NCI-H2081 treated with DMSO at 0.1 percent for 48 hours (cell line): ENCODE data around the gene ERCC8.
"Not testable (repeated sequence)": the region's sequence is repeated elsewhere in the genome, so short reads cannot be mapped to it uniquely, and the experiment has no call there.

Experiments used
- DNase-seq: peaks from one replicate; lab custom pipeline; 2025; lab: John Stamatoyannopoulos, UW

The ERCC8 gene

DNA sequence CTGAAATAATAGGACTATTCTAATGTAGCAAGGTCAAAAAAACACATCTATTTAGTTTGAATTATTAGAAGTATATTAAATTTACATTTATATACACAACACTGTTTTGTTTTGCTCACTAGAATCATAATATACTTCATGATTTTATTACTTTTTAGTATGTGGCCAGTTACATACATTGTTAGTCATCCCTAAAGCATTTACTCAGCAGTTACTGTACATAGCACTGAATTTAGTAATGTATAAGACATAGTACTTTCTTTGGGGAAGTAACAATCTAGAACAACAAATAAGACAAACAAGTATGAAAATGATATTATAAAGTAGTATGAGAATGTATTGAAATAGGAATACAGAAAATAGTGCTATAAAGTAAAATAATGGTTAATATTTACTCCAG, 28.2 kb downstream of the ERCC8 start:
- no peak for DNase-seq

DNA sequence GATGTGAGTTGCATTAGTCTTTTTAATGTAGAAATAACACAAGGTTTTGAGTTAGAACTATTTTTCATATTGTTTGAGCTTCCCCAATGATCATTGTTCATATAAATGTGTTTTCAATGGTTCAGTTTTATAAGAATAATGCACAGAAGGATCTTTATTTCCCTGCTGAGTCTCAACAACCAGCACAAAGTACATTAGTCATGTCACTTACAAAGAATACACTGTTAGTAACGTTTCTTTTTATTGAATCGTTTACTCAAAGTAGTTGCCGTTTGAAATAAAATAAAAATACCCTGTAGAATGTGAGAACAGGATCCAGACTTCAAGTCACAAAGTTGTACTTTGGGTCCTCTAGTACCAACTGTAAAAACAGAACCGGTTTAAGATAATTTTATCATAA, 41.5 kb downstream of the ERCC8 start:
- no peak for DNase-seq

DNA sequence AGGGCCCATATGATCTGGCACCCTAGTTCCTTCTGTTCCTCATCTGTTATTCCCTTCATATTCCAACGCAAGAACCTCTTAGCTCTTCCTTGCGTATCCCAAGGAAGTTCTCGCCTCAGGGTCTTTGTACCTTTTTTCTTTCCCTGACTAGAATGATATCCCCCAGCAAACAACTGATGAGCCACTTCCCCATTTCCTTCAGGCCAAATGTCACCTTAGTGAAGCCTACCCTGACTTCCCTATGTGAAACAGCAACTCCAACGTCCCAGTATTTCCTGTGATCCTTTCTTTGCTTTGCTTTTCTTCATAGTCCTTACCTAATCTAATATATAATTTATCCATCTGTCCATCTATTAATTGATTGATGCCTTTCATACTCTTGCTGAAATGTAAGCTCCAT, 47.9 kb downstream of the ERCC8 start:
- DNase-seq = no peak

DNA sequence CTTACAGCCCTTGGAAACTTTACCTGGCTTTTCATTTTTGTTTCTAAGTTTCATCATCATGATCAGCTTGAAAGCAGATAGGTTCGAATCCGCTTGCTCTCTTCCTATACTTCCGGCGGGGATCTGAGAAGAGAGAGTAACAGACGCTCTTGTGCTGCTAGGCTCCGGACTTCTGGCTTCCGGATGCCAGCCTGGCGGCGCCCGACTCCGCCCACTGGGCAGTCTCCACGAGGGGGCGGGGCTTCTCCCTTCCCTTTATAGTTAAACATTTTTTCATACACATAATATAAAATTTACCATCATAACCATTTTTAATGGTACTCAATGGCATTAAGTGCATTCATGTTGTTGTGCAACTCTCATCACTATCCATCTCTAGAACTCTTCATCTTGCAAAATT, 51.3 kb downstream of the ERCC8 start:
- DNase-seq = no peak

DNA sequence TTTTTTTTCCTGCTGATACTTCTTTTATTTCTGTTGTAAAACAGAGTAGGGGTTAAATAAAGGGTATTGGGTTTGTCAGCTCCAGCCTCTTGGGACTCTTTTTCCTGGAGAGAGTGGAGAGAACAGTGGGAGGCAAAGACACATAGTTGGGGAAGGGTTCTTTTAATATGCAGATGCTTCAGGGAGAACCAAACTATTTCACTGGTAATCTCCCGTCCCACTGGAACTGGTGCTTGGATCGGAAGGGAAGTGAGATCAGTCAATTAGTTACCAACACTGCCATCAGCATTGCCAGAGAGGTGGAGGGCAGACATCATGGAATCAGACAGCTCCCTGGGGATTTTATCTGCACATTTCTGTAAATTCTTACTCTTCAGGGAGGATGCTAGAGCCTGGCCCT, 53.2 kb downstream of the ERCC8 start:
- DNase-seq = no peak

DNA sequence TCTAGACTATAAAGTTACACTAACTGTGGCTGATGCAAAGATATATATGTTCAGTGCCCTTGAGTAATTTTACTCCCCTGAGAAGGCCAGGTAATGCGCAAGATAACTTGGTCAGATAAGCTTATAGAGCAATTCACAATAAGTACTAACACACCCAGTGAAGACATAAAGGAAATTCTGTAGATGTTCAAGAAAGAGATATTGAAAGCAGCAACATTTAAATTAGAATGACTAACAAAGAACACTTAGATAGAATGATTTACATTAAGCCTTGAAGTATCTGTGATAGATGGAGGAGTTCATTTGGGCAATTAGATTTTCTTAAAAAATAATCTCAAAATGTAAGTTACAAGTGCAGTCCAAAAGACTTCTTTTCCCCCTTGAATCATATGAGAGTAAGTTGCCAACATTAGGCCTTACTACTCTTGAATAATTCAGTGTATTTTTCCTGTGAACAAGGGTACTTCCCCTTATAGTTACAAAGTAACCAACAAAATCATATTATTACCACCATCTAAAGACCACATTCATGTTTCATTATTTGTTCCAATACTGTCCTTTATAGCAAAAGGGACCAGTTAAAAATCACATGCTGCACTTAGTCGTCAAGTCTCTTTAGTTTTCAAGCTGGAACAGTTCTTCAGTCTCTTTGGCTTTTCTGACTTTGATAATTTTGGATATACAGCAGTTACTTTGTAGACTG, 56.4 kb downstream of the ERCC8 start:
- DNase-seq = no peak

DNA sequence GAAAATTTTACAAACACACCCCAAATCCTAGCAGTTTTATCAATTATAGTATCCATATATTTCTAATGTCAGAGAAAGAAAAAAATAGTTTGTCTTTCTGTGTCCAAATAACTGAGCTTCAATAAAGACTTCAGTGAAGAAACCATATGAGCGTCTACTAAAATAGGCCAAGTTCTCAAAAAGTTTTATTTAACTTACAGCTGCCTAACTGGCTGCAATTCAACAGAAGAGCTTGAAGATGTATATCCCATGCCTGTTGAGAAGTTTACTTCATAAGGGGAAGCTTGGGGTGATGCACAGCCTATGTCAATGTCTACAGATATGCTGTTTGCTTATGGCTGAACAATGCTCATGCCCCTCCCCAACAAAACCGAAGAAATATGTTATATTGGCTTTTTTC, 57.1 kb downstream of the ERCC8 start:
- no peak for DNase-seq

DNA sequence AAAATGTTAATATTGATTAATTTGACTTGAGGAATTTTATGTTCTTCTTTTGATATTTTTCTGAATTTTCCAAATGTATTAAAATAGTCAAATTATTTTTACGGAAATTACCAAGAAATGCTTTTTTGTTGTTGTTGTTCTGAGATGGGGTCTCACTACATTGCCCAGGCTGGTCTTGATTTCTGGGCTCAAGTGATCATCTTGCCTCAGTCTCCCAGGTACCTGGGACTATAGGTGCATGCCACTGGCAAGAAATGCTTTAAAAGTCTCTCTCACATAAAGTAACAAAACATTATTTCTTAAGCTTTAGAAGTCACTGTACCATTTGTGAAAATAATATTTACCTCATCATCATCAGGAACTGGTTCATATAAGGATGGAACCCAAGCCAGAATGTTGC, 57.8 kb downstream of the ERCC8 start:
- no peak for DNase-seq

DNA sequence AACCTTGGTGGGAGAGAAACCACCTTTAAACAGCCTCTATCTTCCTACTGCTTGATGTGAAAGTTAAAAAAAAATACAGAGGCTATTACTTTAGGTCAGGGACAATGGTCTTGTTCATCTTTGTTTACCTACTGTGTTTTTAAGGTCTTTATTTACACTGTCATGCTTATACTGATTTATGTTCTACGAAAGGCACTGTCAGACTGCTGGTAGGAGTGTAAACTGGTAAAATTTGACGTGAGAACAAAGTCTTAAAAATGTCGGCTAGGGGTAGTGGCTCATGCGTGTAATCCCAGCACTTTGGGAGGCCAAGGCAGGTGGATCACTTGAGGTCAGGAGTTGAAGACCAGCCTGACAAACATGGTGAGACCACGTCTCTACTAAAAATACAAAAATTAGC, 58.7 kb downstream of the ERCC8 start:
- no peak for DNase-seq

DNA sequence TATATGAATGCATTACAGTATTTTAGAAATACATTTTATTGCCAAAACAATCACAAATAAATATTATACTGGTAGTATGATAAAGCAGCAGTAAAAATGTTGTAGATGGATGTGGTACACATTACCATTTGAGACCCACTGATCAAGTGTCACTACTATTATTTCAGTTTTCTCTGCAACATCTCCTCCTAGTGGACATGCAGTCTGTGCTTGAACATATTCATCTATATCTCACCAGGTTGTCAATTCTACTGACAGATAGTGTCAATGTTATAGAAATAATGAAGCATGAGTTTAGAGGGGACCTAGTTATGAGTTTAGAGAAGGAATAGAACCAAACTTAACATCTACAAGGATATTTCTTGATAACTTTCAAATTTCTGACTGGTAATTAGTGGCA, 61.6 kb downstream of the ERCC8 start:
- DNase-seq = no peak

DNA sequence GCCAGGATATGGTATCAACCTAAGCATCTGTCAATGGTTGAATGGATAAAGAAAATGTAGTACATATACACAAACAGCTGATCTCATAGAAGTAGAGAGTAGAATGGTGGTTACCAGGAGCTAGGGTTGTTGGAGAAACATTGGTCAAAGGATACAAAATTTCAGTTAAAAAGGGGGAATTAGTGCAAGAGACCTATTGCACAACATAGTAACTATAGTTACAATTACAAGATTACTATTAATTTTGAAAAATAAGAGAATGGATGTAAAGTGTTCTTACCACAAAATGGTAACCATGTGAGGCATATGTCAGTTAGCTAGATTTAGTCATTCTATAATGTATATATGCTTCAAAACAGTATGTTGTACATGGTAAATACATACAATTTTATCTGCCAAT, 72.0 kb downstream of the ERCC8 start:
- DNase-seq = no peak

DNA sequence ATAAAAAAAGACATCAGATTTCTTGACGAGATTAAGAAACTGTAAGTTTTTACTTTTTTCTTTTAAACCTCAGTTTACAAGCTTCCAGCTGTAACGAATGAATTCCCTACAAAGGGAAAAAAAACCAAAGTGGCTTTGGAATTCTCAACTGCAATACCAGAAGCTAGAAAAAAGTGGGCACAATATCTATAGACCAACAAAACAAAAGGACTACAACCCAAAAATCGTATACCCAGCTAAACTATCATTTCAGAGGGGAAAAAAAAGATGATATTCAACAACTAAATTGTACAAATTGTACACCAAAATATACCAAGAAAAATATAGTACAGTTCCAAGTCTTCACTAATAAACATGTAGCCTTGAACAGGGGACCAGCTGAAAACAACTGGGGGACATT, 74.0 kb downstream of the ERCC8 start:
- no peak for DNase-seq

DNA sequence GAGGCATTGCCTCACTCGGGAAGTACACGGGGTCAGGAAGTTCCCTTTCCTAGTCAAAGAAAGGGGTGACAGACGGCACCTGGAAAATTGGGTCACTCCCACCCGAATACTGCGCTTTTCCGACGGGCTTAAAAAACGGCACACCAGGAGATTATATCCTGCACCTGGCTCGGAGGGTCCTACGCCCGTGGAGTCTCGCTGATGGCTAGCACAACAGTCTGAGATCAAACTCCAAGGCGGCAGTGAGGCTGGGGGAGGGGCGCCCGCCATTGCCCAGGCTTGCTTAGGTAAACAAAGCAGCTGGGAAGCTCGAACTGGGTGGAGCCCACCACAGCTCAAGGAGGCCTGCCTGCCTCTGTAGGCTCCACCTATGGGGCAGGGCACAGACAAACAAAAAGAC, 84.3 kb downstream of the ERCC8 start:
- not testable (repeated sequence) for DNase-seq

DNA sequence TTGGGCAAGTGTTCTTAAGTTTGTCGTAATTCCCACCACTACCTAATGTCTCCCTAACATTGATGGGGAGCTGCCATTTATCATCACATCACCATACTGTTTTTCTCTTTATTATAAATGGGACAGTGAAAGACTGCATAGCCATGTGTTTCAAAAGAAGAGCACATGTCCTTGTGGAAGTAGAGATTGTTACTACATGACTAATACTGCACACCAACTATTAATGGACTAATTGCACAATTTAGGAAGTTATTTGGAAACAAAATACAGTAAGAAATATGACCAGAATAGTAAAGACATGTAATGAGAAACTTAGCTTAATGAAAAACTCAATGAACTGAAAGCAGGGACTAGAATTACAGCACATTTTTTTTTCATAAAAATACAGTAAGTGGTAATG, 88.8 kb downstream of the ERCC8 start:
- DNase-seq = no peak

DNA sequence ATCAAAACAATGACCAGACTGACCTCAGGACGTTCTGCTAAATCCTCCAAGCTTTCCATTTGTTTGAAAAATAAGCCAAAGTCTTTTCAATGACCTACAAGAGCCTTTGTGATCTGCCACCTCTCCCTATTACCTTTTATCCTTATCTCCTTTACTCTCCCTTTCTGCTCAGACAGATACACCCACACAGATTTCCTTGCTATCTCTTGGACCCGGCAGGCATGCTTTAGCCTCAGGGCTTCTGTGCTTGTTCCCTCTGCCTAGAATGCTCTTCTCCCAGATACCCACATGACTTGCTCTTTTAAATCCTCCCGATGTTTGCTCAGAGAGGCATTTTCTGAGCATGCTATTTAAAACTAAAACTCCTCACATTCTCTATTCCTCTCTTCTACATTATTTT, 91.9 kb downstream of the ERCC8 start:
- no peak for DNase-seq

DNA sequence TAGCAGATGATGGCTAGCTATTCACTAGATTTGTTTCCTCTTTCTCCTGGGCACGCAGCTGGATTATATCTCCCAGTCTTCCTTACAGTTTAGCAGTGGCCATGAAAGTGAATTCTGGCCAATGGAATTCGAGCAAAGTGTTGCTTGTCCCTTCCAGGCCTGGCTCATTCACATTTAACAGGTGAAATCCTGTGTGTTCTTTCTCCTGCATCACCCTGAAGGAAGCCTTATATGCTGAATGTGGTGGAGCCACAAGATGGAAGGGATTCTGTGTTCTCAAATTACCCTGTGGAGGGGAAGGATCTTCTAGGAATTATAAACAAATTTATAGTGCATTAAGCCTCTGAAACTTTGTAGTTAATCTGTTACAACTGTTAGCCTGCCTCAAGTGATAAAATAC, 92.6 kb downstream of the ERCC8 start:
- DNase-seq = no peak

DNA sequence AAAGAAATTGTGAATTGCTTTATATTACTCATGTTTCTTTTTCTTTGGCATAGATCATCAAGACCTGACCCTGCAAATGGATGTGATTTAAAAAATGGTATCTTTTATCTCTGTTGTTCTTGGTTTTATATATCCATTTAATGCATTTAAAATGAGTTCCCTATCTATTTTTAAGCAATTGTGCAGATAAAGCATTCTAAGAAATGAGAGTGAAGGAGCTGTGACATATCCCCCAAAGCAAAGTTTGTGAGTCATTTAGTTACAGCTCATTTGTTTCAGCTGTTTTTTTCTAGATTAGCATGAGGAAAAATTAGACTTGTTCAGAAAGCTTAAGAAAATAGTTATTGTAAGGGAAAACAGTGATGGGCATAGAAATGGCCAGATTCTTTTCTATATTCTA, 93.2 kb downstream of the ERCC8 start:
- no peak for DNase-seq

DNA sequence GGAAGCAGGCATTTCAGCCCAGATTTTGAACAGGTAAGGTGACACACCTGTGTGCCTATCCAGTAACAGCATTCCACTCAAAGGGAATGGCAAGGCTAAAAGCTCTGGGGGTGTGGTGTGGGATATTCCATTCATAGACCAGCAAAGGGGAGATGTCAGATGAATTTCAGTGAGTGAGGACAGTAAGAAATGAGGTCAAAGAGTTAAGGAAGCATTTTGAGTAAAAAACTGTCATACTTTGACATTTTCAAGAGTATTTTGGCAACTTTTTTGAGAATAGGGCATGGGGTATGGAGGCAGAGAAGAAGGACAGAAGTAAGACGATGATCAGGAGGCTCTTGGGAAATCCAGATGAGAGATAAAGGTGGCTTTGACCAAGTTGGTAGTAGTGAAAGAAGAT, 98.6 kb downstream of the ERCC8 start:
- no peak for DNase-seq

DNA sequence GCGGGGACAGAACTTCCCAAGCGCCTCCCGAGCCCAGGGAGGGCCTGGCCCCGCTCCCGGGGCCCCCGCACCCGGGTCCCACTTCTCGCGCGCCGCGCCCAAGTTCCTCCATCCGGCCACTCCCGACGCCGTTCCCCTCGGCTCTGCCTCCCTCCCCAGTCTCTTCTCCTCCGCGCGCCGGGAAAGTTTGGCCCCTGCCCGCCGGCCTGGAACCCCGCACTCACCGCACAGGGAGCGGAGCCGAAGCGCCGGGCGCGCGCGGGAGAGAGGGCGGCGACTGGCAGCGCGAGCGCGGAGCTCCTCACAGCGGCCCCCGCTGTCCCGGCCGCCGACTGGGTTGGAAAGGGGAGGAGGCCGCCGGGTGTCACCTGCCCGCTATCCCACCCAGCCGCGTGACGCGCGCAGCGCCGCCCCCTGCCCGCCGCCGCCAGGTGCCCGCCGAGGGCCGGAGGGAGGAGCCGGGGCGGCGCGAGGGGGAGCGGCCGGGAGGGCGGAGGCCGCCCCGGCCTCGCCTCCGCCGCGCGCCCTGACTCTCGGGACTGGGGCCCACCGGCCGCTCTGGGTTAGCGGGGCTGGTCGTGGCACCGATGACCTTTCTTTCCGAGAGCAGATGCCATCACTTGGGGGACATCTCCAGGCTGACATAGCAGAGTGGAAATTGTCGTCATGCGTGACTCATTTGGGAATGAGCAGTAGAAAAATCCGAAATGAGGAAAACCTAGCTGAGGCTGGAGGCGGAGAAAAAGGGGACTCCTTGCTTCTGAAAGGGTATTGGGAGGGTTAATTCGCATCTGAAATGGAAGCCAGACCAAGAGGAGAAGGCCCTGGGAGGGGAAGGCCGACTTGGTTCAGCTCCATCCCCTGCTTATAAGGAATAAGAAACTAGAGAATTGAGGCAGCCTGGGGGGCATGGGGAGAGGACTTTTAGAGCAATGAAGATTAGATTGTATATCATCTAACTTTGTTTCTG, 100.6 kb downstream of the ERCC8 start, which contains the start of gene ELOVL7:
ELOVL7 (minus strand) TSS at position 334 of the 970 bp plus-strand sequence. CDS start 56,872 bp downstream, outside the sequence.
- peak; percentile 12 for DNase-seq

DNA sequence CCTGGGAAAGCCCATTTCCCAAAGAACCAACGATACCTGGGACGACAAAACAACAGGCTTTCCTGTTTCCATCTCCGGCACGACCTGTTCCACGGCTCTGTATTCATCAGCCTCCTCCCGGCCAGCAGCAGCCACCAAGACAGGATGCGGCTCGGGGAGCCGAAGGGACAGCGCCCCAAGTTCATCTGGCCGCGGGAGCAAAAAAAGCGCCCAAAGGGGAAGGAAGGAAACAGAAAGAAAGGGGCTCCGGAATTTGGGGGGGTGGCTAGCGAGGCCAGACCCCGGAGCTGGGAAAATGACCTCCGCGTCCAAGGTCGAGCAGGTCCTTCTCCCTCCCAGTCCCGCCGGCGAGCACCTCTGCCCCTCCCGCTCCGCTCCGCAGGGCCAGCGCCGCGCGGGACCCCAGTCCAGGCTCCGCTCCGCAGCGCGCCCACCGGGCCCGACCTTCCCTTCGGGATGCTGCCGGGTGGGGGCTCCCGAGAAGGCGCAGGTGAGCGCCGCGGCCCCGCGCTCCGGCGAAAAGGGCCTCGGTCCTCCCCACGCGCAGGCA, 101.4 kb downstream of the ERCC8 start:
- DNase-seq = no peak

DNA sequence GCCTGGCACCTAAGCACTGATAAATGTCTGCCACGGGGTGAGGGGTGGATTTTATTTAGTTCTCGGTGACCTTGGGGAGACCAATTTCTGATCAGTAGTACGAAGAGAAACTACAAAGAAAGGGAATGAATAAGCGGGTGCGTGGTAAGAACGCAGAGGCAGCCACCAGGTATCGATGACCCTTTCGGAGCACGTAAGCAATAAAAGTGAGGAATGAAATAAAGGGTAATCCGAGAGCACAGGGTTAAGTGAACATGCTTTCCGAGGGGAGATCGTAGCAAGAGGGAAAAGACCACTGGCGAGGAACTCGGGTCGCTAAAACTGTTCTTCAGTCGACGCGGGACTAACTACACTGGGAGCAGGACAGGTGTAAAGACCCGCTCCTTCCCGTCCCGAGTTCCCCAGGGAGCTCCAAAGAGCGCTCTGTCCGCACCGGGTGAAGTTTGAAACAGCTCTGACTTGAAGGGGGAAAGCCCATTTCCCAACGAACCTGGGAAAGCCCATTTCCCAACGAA, 101.9 kb downstream of the ERCC8 start:
- DNase-seq = no peak

DNA sequence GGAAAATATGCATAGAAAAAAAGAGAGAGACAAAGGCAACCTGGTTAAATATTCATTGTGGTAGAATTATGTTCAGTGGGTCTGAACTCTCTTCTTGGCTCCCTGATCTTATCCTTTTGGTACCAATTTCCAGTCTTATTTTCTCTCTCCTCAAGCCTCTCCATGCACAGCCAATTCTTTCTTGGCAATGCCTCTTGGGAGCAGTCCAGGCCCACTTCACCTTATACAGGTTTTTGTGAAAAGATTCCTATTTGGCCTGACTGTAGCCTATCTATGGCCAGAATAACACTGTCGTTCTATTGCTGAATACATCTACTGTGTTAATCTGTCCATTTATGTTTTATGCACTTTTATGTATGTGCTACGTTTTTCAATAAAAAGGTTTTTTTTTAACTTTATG, 103.5 kb downstream of the ERCC8 start:
- DNase-seq = no peak

DNA sequence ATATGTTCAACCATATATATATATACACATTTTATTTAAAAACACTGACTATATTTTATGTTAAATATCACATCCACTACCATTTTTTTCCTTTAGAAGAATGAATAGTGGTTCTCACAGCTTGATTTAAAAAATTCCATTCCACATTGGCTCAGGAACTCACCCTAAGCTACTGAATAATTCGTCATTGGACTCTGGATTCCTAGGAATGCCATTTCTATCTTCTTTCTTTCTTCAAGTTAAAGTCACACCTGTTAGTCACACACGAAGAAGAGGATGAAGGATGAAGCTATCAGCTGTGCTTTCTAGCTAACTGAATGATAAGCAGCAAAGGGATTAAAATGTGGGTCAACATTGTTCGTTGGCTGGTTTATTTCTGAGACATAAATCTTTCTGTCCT, 108.7 kb downstream of the ERCC8 start:
- DNase-seq = no peak
